ENCODE results near the gene IGF2BP3. TPM values are rescaled to one million over a fixed set of nuclear protein-coding genes. Genes with fewer than 3 reads are reported as not detected.

Gene IGF2BP3
- total RNA-seq, 1 experiment from 2014 or later, result 11.7 TPM

- Histone ChIP-seq H3K27ac (ENCODE audit: low read length) (no peak overlapping the region), H2AFZ (ENCODE audit: low read length) (no peak overlapping the region), H3K9me3 (ENCODE audit: low read length) (no peaks in the 10 kb centered on the region), H3K27me3 (ENCODE audit: low read length) (no peaks in the 10 kb centered on the region), H3K4me1 (ENCODE audit: insufficient read depth, low read length) (no peaks in the 10 kb centered on the region), H3K4me2 (ENCODE audit: low read length) (no peak overlapping the region), H3K79me2 (ENCODE audit: low read length) (no peaks in the 10 kb centered on the region), H3F3A (ENCODE audit: low read length, unreplicated experiment) (no peaks in the 10 kb centered on the region), H3K36me3 (ENCODE audit: low read depth, low read length) (no peaks in the 10 kb centered on the region), H4K20me1 (ENCODE audit: low read length) (no peaks in the 10 kb centered on the region), H3K4me3 (ENCODE audit: low read length) (no peak overlapping the region), H3K9ac (ENCODE audit: low read length) (no peak overlapping the region), H3K9me2 (replicated peaks; ENCODE audit: low read length) (no peaks in the 10 kb centered on the region)
- no TSS peak for BruUV-seq (replicated peaks)
- POLR2A ChIA-PET (ENCODE audit: unreplicated experiment), result no interaction called here
- TF ChIP-seq CTCF (conservative IDR thresholded peaks at IDR 0.05; ENCODE audit: low read depth, low read length) (no peak), EZH2phosphoT487 (IDR thresholded peaks at IDR 0.05; ENCODE audit: borderline replicate concordance, low read length) (no peak), EZH2 (IDR thresholded peaks at IDR 0.05; ENCODE audit: low read length, unreplicated experiment) (no peak)
- CTCF ChIA-PET, result no interaction called here
- no peak for ATAC-seq
- no peak for DNase-seq
- intact Hi-C loops (cut with micrococcal nuclease), result no loop called here
Observed at GRCh38 chr7:23283086-23283485, 187.2 kb downstream of the IGF2BP3 start.

- ATAC-seq (no peak), DNase-seq (no peak)
- ChIA-PET CTCF (no interaction called here), POLR2A (ENCODE audit: unreplicated experiment) (no interaction called here)
- Histone ChIP-seq H3K9ac (ENCODE audit: low read length) (no peak overlapping the region), H3F3A (ENCODE audit: low read length, unreplicated experiment) (no peaks in the 10 kb centered on the region), H3K9me3 (ENCODE audit: low read length) (no peaks in the 10 kb centered on the region), H3K36me3 (ENCODE audit: low read depth, low read length) (no peaks in the 10 kb centered on the region), H3K9me2 (replicated peaks; ENCODE audit: low read length) (no peaks in the 10 kb centered on the region), H2AFZ (ENCODE audit: low read length) (no peak overlapping the region), H3K4me1 (ENCODE audit: insufficient read depth, low read length) (no peaks in the 10 kb centered on the region), H3K79me2 (ENCODE audit: low read length) (no peaks in the 10 kb centered on the region), H3K27me3 (ENCODE audit: low read length) (no peaks in the 10 kb centered on the region), H3K27ac (ENCODE audit: low read length) (no peak overlapping the region), H4K20me1 (ENCODE audit: low read length) (no peaks in the 10 kb centered on the region), H3K4me2 (ENCODE audit: low read length) (no peak overlapping the region), H3K4me3 (ENCODE audit: low read length) (no peak overlapping the region)
- intact Hi-C loops (cut with micrococcal nuclease), result no loop called here
- BruUV-seq (replicated peaks), result no TSS peak
- no peak for TF ChIP-seq EZH2phosphoT487 (IDR thresholded peaks at IDR 0.05; ENCODE audit: borderline replicate concordance, low read length)
- no peak for TF ChIP-seq CTCF (conservative IDR thresholded peaks at IDR 0.05; ENCODE audit: low read depth, low read length)
- no peak for TF ChIP-seq EZH2 (IDR thresholded peaks at IDR 0.05; ENCODE audit: low read length, unreplicated experiment)
Observed at GRCh38 chr7:23279819-23280525, 190.3 kb downstream of the IGF2BP3 start.

- BruUV-seq (replicated peaks), result no TSS peak
- no peaks in the 10 kb centered on the region for H3K79me2 ChIP-seq (ENCODE audit: low read length)
- peak; percentile 76 for DNase-seq
- H3F3A ChIP-seq (ENCODE audit: low read length, unreplicated experiment), result no peaks in the 10 kb centered on the region
- intact Hi-C loops (cut with micrococcal nuclease), result loop anchor here (1.0 to 2.0 kb wide), 4 partner anchors 71 to 268 kb away; no protein-coding TSS in a partner anchor
- H3K4me2 ChIP-seq (ENCODE audit: low read length), result no peak overlapping the region
- CTCF ChIA-PET, result interaction anchor here (0.8 kb wide), 1 partner anchor 269 kb away, joined by 5 read pairs; no protein-coding TSS in a partner anchor
- no peaks in the 10 kb centered on the region for H3K9me2 ChIP-seq (replicated peaks; ENCODE audit: low read length)
- no peaks in the 10 kb centered on the region for H3K9me3 ChIP-seq (ENCODE audit: low read length)
- no peak overlapping the region for H2AFZ ChIP-seq (ENCODE audit: low read length)
- peak; percentile 14; the same call in 1 of the 2 replicates for ATAC-seq
- H3K9ac ChIP-seq (ENCODE audit: low read length), result no peak overlapping the region
- H3K27me3 ChIP-seq (ENCODE audit: low read length), result no peaks in the 10 kb centered on the region
- H3K4me1 ChIP-seq (ENCODE audit: insufficient read depth, low read length), result peaks cover 9% of the 10 kb centered on the region
- no peak overlapping the region for H3K4me3 ChIP-seq (ENCODE audit: low read length)
- peak; percentile 83 for TF ChIP-seq CTCF (conservative IDR thresholded peaks at IDR 0.05; ENCODE audit: low read depth, low read length)
- TF ChIP-seq EZH2phosphoT487 (IDR thresholded peaks at IDR 0.05; ENCODE audit: borderline replicate concordance, low read length), result no peak
- no peaks in the 10 kb centered on the region for H4K20me1 ChIP-seq (ENCODE audit: low read length)
- no peaks in the 10 kb centered on the region for H3K36me3 ChIP-seq (ENCODE audit: low read depth, low read length)
- POLR2A ChIA-PET (ENCODE audit: unreplicated experiment), result no interaction called here
- H3K27ac ChIP-seq (ENCODE audit: low read length), result no peak overlapping the region
Observed at GRCh38 chr7:23277359-23277989, 192.8 kb downstream of the IGF2BP3 start.
